Head of caudate nucleus (tissue), 42 donors: Measurements from ENCODE around the gene CDK15.
A peak's percentile ranks its signal among the peaks of the same experiment; 100 is the strongest.

Experiments
- DNase-seq, 42 donors: peaks; one replicate each; pipeline versions ENCODE4 v3.0.0 to v3.0.0-alpha.2; 2020 to 2021; ENCODE audit warnings: mixed read lengths in 7 of 42
- intact Hi-C: fragments of 100-400 bp; cut with DNase I; formaldehyde crosslinking; loops from one replicate; pipeline ENCODE4 v1.15.0; 2022

CDK15 gene

DNA sequence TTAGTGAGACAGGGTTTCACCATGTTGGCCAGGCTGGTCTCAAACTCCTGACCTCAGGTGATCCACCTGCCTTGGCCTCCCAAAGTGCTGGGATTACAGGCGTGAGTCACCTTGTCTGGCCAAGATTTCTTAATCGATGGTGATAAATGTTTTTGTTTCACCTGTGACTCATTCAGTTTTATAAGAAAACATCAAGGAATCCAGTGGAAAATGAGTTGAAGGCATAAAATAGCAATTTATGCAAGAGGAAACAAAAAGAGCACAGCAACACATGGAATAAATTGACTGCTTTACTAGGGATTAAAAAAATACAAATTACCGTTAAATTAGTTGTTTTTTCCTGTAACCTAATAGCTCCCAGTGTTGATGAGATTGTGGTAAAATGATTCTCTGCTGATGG lies 80.2 kb downstream of the CDK15 start:
- DNase-seq, result no peak
- intact Hi-C loops, result no loop called here

- intact Hi-C loops, result no loop called here
- DNase-seq, result no peak
Measured at GRCh38 chr2:201887773-201888425, 81.6 kb downstream of the CDK15 start.

GRCh38 chr2:201888426-201888800 lies 82.1 kb downstream of the CDK15 start:
- intact Hi-C loops, result no loop called here
- DNase-seq, result peak in 2 of 42 donors; percentile 17 to 25

- no peak for DNase-seq
- intact Hi-C loops, result no loop called here
Measured at GRCh38 chr2:201890453-201890852, 84.1 kb downstream of the CDK15 start.

DNA sequence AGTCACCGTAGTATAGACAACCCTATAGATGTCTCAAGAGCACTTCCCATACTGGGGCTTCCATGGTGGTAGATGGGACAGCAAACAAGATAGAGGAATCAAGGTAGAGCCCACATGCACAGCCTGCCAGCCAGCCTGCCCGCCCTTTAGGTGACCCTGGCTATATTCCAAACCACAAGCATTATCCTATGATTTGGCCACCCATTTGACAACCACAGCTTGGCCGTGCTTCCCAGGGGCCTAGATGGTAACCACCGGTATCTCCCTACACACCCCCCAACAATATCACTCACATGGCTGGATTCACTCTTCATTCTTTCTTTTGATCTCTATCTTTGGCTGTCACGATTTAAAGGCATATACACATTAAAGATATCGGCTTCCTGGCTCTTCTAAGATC lies 85.3 kb downstream of the CDK15 start:
- DNase-seq, result no peak
- intact Hi-C loops, result no loop called here

DNA sequence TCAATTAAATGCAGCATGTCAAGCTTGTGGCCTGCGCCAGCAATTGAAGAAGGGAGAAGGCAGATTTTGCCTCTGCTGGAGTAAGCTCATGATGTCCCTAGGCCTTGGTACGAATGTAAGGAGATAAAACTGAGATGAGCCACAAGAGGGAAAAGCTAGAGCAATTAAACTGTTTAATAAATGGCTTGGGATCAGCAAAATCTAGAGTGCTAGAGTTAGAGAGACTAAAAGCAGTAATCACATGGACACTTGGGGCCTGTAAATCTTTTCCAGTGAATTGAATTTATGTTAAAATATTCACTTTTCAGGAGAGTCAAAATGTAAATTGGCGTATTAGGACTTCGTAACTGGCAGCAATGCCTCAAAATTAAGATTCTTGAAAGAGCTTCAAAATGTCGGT lies 86.2 kb downstream of the CDK15 start:
- DNase-seq, result no peak
- intact Hi-C loops, result no loop called here

DNA sequence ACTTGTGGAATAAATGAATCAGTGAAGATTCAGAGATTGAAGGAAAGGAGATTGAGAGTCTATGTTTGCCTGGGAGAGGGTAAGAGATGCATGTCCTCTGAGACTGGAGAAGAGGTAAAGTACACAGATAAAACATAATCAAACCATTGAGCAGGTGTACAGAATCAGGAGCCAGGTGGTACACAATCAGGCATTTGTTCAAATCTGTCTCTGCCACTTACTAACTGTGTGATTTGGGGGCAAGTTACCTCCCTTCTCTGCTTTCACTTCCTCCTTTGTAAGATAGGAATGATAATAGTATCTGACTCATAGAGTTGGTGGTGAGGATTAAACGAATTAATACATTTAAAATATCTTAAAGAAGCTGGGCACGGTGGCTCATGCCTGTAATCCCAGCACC lies 94.0 kb downstream of the CDK15 start:
- intact Hi-C loops, result no loop called here
- DNase-seq, result no peak

DNA sequence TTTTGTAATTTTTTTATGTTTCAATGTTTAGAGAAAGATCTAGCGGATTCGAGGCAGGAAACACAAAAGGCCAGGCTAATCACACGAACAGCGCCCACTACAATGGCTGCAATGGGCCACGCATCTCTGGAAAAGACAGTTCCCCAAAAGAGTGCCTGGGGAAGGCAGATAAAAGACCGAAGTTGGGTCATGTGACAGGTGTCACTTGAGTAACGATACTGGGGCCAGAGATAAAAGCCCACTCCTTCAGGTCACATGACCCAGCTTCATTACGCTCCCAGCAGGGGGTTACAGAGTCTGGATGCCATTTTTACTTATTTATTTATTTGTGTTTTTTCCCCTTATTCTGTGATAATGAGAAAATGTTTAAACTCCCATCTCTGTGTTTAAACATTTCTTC lies 95.4 kb downstream of the CDK15 start:
- DNase-seq, result no peak
- intact Hi-C loops, result no loop called here

DNA sequence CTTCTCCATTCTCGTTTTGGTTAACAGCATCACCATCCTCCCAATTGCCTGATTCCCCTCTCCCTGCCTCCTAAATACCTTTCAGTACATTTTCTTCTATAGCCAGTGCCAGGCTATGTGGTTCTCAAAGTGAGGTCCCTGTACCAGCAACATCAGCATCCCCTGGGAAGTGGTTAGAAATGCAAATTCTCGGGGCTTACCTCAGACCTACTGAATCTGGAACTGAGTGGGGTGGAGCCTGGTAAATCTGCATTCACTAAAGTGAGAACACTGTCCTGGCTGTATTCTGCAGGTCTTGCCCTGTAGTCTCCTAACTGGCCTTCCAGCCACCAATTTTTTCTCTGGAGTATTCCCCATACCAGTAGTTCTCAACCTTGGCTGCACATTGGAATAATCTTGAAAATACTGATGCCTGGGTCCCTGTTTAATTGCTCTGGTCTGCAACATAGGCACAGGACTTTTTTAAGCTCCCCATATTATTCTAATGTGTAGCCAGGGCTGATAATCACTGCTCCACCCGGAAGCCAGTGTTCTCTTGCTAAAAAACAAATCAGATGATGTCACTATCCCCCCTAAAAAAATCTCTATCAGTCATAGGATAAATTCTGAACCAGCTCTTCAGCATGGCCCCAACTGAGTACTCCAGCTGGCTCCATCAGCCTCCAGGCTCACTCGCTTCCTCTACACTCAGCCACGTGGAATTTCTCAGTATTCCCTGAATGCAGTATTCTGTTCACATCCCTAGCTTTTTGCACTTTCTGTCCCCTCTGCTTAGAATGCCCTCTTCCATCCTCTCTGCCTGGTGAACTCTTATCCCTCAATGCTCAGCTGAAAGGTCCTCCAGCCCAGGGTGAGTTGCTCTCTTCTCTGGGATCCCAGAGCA lies 98.4 kb downstream of the CDK15 start:
- DNase-seq, result no peak
- intact Hi-C loops, result no loop called here

DNA sequence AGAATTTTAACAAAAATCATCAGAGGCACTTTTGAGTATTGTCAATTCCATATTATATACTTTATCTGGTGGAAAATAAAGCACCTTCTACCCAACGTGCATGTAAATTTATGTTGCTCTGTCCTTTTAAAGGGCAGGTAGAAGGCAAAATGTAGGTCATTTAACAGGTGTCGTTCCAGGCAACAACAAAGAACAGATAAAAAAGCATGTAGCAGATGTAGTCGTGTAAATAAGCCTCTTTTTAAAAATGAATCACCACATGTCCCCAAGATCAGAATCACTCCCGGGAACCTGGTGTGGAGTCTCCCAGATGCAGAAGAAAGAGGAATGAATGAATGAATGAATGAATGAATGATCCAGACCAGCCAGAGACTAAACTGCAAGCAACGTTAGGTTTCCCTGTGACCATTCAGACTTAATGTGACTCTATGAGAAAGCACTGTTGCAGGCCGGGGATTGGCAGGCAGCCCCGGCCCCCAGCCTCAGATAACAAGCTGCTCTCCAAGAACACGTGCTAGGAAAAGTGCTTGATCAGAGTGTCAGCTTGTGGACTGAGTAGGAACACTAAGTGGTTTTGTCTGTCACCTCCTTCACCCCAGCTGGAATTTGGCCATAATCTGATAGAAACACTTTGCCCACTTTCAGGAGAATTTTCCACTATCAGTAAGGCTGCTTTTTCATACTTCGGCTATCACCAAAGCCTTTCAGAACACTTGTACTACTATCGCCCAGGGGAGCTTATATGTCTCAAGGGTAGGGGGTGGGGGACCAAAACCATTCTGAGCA lies 100.6 kb downstream of the CDK15 start:
- intact Hi-C loops, result no loop called here
- no peak for DNase-seq

- DNase-seq, result no peak
- intact Hi-C loops, result no loop called here
Measured at GRCh38 chr2:201907563-201907881, 101.2 kb downstream of the CDK15 start.

DNA sequence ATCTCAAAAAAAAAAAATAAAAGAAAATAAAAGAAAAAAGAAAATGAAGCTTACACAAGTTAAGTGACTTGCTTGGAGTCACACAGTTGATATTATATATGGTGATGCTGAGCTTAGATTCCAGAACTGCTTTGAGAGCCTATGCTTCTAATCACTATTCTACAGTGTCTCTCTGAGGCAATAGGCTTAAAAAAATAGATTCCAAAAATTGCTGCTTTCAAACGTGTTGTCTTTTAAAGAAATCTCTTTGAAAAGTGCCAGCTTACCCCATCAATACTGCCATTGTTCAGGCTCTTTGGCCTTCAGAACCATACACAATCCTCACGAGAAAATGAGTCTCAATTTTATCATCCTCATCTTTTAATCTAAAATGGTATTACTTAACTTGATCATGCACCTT lies 102.6 kb downstream of the CDK15 start:
- no peak for DNase-seq
- intact Hi-C loops, result no loop called here

- intact Hi-C loops, result no loop called here
- DNase-seq, result no peak
Measured at GRCh38 chr2:201909348-201909747, 103.0 kb downstream of the CDK15 start.

GRCh38 chr2:201909961-201910361 lies 103.6 kb downstream of the CDK15 start:
- DNase-seq, result no peak
- intact Hi-C loops, result no loop called here

- intact Hi-C loops, result no loop called here
- DNase-seq, result no peak
Measured at GRCh38 chr2:201911372-201911771, 105.0 kb downstream of the CDK15 start.

GRCh38 chr2:201913201-201913600 lies 106.9 kb downstream of the CDK15 start:
- intact Hi-C loops, result no loop called here

GRCh38 chr2:201915446-201915845 lies 109.1 kb downstream of the CDK15 start:
- intact Hi-C loops, result no loop called here
- no peak for DNase-seq

More at GRCh38 chr2:201913201-201913600, 106.9 kb downstream of the CDK15 start:
- no peak for DNase-seq

GRCh38 chr2:201916565-201916964 lies 110.2 kb downstream of the CDK15 start:
- intact Hi-C loops, result no loop called here
- no peak for DNase-seq

DNA sequence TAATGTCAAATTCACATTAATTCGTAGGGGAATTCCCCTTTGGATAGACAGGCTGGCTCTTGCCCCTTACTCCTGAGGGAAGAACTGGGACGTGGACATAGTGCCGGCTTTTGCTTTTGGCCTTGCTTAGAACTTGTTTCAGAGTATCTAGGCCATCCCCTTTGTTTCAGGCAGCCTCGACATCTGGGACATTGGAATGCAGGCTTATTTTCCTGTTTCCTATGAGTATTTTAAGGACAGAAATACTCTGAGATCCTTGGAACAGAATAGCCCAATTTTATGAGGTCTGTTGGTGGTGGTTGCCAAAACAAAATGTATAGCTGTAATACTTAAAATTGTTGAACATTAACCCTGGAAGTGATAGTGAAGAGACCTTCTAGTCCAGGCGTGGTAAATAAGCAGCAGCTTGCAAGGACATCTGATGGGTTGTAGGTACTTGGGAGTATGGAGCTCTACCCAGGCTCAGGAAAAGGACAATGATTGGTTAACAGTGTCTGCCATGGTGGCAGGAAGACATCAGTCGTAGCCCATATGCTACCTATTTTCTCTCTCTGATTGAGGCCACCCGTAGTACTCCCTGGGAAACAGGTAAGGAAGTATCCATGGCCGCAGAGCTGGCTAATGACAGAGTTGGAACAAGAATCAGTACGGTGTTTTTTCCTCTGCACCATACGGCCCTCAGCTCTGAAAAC lies 112.4 kb downstream of the CDK15 start:
- DNase-seq, result peak in 1 of 42 donors; percentile 1
- intact Hi-C loops, result no loop called here

DNA sequence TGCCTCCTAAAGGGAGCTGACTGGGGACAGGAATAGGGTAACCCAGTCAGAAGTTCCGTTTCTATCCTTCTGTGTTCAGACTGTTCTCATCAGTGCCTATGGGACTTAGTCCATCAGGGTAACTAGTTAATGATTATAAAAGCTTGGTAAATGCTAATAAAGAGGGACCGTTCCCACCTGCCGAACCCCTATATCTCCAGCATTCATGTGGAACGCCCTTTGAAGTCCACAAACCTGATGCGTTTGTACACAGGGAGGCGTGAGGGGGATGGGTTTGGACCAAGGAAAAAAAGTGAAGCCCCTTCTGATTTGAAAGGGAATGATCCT lies 112.9 kb downstream of the CDK15 start:
- intact Hi-C loops, result no loop called here
- DNase-seq, result no peak
